CD4-positive, alpha-beta T cell treated with Interleukin-1 beta for 1 hour (primary cell): ENCODE measurements around the gene SNX18.

Experiments
- DNase-seq, 2 donors: peaks; one replicate each; pipeline ENCODE4 v3.0.0-alpha.2; 2020 to 2022

SNX18 gene

GRCh38 chr5:54544044-54544443 lies 26.5 kb downstream of the SNX18 start:
- DNase-seq: no peak

DNA sequence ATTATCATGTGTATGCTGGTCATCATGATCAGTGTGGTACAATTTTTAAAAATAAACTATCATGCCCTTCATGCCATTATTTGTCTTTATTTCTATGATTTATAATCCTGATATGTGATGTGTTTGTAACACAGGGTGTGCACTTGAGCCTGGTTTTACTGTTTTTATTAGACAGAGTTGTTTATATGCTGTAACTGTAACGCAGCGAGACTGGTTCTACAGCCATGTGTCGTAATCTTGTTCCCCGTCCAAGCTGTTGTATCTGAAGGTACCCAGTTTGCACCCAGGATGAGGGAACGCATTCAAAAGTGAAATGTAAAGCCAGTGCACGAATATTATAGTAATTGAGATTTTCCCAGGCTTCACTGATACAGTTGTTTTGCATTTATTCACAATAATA lies 28.2 kb downstream of the SNX18 start:
- no peak for DNase-seq

GRCh38 chr5:54547711-54548250 lies 30.2 kb downstream of the SNX18 start:
- no peak for DNase-seq

DNA sequence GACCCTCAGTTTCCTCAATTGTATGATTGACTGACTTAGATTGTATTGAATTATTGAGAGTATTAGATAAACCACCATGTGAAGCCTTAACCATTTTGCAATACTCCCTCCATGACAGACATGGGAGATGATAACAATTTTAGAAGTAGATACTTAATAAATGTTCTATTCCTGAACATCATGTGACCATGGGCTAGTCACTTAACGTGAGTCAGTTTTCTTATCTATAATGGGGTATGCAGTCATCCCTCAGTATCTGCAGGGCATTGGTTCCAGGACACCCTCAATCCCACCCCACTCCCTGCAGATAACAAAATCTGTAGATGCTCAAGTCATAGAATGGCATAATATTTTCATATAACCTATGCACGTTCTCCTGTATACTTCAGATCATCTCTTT lies 31.0 kb downstream of the SNX18 start:
- DNase-seq: no peak

DNA sequence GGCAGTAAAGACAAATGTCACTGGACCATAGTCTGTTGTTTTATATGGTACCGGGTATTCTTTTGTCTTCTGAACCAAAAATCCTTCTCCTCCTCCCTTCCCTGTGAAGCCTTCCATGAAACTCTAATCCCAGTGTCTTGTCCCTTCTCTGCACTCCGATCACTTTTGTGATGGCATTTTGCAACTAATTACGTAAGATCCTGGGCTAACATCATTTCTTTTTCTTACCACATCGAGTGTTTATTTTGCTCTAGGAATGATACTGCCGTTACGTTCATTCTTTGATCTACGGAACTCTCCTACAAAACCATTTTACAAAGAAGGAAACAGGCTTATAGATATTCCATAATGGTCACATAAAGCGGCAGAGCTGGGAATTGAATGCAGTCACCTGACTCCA lies 33.7 kb downstream of the SNX18 start:
- DNase-seq: no peak

DNA sequence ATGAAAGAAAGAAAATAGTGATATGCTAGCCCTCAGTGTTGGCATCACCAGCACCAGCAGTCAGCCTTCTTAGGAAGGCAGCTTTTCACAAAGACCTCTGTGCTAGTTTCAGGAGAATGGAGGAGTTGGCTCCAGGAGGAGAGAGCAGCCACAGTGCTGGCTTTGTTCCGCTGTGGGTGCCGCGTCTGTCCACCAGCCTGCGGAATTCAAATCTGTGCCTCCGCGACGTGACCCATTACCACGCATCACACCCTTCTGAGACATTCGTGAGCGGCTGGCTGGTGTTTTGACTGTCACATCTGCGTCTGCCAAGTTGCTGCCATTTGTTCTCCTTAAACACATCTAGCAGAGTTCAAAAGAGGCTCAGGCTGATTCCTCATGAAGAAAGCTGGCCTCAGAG lies 34.4 kb downstream of the SNX18 start:
- DNase-seq: no peak

- DNase-seq: no peak
Observed at GRCh38 chr5:54552446-54552845, 34.9 kb downstream of the SNX18 start.

- DNase-seq: no peak
Observed at GRCh38 chr5:54553659-54554207, 36.2 kb downstream of the SNX18 start.

DNA sequence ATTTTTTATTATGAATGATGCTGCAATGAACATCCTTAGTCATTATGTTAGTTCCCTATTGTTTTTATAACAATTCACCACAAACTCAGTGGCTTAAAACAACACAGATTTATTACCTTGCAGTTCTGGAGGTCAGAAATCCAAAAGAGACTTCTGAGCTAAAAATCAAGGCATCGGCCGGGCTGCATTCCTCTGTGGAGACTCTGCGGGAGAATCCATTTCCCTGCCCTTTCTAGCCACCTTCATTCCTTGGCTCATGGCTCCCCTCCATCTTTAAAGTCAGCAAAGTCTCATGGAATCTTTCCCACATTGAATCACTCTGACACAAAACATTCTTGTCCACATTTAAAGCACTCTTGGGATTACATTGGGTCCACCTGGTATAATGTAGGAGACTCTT lies 38.6 kb downstream of the SNX18 start:
- no peak for DNase-seq

GRCh38 chr5:54558362-54558761 lies 40.8 kb downstream of the SNX18 start:
- DNase-seq: no peak

GRCh38 chr5:54561651-54562050 lies 44.1 kb downstream of the SNX18 start:
- DNase-seq: no peak

- DNase-seq: no peak
Observed at GRCh38 chr5:54563083-54563761, 45.7 kb downstream of the SNX18 start.

DNA sequence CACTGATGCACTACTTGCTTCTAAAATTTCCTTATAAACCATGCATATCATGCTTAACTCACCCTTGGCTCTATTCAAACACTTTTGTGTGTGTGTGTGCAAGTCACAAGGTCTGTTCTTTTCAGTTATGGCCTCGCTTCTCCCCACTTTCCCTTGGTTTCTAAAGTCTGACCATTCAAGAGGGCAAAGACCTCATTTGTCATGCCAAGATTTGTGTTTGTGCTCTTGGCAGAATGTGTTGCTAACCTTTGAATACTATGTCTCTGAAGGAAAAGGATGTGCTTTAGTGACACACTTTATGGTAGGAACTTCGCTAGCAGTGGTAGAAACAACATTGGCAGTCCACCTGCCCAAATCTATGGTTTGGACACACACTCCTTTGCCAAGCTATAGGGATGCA lies 50.4 kb downstream of the SNX18 start:
- no peak for DNase-seq

DNA sequence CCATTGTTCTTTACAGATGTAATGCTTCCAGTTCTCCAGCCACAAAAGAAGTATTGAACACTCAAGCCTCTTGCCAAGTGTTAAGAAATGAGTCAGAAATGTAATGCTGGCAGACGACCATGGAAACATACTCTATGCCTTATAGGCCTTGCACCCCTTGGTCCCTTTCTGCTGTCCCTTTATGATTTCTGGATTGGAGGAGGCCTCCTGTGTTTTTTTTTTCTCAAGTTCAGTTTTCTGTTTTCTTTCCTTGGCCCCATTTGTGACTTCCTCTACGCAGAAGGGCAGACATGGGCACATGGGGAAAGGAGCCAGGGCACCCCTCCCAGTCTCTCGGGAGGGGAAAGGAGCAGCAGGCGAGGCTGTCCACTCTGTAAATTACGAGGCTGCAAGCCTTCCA lies 53.4 kb downstream of the SNX18 start:
- no peak for DNase-seq

- DNase-seq: no peak
Observed at GRCh38 chr5:54571462-54571861, 53.9 kb downstream of the SNX18 start.

GRCh38 chr5:54573812-54574489 lies 56.4 kb downstream of the SNX18 start:
- no peak for DNase-seq

DNA sequence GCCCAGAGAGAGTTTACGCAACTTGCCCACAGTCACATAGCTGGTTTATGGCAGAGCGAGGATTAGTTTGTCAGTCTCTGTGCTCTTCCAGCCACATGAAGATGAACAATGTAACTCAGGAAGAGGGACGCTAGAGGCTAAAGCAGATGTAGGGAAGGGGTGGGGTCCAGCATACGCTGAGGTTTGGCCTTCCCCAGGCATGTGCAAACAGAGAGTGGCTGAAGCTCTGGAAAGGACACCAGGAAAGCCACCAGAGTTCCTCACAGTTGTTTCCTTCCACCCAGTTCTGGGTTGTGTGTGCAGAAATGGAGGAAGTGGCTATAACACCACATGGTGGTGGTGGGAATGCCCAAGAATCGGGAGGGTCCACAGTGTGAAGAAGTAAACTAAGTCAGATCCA lies 60.0 kb downstream of the SNX18 start:
- DNase-seq: no peak

GRCh38 chr5:54577937-54578653 lies 60.5 kb downstream of the SNX18 start:
- no peak for DNase-seq

- no peak for DNase-seq
Observed at GRCh38 chr5:54579591-54580295, 62.2 kb downstream of the SNX18 start.

DNA sequence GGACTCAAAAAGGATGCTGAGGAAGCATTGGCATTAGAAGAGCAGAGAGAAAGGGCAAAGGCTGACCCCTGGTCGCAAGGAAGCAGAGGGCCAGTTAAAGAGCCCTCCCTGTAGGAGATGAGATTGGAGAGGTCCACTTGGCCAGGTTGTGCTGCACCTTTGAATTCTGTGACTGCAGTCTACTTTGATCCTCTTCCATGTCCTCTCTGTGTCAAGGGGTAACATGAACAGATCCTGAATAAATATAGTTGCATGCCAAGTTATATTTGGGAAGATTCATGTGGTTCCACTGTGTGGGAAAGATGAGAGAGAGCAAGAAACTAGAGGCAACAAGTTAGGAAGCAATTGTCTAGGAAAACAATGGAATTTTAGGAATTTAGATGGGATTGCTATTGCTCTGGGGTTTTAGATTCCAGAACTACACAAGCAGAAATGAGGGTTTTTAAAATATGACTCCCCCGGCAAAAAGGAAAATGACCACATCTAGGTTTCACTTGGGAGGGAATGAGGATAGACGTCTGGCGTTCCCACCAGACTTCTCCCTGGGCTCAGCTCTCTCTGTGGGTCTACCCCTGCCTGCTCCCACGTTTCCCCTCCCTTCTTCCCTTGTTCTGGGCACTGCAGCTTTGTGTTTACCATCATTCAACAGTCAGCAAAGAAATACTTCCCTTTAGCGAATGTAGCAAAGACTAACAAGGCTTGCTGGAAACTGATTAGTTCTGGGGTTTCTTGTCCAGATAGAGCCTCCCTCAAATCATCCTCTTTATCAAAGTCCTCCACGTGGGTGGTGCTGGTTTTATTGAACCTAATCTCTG lies 63.6 kb downstream of the SNX18 start:
- DNase-seq: no peak

GRCh38 chr5:54581831-54582548 lies 64.4 kb downstream of the SNX18 start:
- no peak for DNase-seq
